ENCODE data around the gene MMP8.
"Not testable (repeated sequence)": the region's sequence is repeated elsewhere in the genome, so short reads cannot be mapped to it uniquely, and the experiment has no call there.

MMP8 gene, protein sequence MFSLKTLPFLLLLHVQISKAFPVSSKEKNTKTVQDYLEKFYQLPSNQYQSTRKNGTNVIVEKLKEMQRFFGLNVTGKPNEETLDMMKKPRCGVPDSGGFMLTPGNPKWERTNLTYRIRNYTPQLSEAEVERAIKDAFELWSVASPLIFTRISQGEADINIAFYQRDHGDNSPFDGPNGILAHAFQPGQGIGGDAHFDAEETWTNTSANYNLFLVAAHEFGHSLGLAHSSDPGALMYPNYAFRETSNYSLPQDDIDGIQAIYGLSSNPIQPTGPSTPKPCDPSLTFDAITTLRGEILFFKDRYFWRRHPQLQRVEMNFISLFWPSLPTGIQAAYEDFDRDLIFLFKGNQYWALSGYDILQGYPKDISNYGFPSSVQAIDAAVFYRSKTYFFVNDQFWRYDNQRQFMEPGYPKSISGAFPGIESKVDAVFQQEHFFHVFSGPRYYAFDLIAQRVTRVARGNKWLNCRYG

DNA sequence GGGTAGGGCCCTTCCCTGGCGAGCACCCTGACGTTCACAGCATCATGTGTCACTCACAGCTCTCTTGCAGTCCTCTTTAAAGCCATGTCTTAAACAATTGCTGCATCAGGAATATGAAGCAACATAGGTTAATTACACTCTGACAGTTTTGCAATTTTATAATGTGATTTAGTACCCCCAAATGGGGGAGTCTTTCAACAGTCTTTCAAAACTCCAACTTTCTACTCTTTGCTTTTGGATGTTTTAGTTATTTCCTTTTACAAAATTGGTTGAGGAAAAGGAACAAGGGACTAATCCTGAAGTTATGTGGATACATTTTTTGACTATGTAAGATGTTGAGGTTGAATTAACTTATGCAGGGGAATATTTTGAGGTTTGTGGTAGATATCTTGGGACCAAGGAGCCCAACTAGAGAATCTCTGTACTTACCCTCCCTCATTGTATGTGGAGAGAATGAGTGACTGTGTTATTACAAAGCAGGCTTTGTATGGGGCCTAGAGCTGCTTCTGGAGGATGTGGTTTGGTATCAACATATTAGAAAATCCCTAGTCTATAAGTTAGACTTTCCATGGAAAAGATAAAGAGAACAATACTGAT, at the start of gene MMP8:
MMP8 (minus strand) TSS at position 51 of the 597 bp plus-strand sequence. CDS start 99 bp downstream, outside the sequence.
- no peak for DNase-seq (ENCODE audit: low read depth)

DNA sequence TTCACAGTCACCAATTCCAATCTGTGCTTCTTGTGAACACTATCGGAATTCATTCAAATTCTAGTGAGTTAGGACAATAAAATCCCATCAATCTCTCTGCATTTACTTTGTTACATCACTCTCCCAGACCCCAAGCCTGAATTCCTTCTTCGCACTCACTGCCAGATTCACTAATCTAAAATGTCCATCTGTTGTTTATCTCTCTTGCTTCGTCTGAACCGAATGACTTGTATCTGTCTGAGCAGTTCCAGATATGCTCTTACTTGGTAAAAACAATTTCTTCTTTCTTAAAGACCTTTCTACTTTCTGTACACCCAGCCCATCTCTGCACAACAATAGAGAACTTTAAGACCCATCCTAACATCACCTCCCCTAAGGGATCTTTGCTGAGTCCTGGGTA, 48.6 kb upstream of the MMP8 start:
- DNase-seq (ENCODE audit: low read depth): no peak

DNA sequence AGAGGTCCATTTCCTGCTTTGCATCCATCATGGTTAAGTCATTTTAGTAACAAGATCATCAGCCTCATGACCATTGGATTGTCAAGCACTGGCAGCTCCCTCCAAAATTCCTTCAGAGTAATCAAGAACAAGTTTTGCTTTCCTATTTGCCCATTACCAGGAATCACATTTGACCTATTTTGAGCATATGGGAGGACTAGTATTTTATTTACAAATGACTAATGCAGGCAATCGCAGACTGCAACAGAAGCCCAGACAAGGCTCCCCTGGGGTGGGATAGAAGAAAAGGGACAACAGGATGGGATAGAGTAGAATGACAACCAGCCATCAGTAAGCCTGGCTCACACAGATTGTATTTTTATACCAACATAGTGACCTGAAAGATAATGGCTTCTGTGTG, 46.6 kb upstream of the MMP8 start:
- no peak for DNase-seq (ENCODE audit: low read depth)

DNA sequence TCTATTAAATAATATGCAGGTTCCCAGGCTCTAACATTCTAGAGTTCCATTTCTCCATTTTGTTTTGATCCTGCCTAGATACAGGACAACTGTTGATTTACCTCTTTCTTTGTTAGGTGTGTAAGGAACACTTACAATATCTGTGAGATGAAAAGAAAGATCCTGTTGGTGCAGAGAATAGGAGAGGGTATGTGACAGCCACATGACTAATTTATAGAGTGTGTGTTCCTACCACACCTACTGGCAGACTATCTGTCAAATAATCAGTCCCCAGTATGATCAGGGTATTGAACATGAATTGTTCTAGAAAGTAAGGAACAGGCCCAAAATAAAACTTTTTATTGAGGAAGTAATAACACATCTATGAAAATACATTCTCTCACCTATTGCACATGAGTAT, 45.4 kb upstream of the MMP8 start:
- DNase-seq (ENCODE audit: low read depth): no peak

- no peak for DNase-seq (ENCODE audit: low read depth)
These were observed 43.0 kb upstream of the MMP8 start for GRCh38 chr11:102767800-102768199.

- DNase-seq (ENCODE audit: low read depth): no peak
These were observed 38.7 kb upstream of the MMP8 start for GRCh38 chr11:102763440-102763839.

DNA sequence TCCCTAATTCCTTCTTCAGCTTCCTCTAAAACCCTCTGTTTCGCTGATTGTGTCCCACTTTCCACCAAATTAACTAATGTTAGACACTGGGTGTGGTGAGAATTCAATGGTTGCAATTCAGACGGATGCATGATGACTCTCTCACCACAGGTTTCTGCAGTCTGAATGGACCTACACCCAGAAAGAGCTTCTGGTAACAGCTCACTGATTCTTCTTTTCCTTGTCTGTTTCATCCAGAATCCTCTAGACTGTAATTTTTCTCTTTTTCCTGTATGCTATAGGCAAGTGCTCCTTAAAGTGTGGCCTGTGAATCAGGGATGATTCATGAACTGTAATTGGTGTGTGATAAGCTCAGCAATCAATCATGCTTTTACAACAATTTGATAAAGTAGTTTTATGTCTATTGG, 37.6 kb upstream of the MMP8 start:
- DNase-seq (ENCODE audit: low read depth): no peak

DNA sequence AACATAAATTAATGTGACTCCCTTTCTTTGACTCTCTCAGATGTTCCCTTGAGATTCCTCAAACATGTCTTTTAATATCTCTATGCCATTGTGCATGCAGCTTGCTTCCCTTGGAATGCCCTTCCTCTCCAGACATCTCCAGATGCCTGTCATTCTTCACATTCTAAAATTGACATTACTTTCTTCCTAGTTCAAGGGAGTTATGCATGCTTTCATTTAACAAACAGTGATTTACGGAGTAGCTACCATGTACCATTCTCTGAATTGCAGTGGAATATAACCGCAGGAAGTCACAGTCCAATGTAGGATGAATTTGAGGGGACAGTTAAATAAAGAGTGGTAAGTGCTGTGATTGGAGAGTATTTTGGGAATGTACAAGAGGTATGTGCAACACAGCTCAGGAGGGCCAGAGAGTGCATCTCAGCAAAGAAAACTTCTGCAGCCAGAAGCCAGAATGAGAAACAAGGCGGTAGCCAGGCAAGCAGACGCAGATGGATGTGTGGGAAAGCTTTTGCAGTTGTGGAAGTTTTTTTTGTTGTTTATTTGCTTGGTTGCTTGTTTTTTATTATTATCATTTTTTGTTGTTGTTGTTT, 37.0 kb upstream of the MMP8 start:
- no peak for DNase-seq (ENCODE audit: low read depth)

DNA sequence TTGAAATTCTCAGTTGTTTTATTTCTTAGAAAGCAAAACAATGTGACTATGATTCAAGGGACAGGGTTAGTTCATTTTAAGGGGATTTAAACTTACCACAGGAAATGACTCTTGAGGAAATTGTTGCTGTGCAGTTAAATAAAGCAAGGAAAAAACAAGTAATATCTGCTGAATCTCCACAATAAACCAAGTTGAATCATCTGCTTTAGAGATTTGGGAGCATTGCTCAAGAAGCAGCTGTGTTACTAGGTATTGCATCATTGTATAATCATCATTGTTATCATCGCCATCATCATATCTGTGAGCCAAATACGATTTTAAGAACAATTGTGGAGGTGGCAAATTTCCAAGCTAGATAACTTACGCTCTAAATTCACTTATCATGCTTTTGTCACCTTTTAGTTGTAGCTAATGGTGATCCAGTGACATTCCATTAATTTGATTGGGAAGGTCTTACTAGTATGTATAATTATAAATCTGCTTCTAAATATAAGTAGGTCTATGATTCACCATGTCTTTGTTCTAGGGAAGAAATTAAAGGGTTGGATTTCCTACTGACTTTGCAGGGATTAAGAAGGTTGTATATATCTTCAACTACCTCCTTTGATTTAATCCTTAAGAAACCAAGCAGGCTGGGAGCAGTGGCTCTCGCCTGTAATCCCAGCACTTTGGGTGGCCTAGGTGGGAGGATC, 35.7 kb upstream of the MMP8 start:
- no peak for DNase-seq (ENCODE audit: low read depth)

GRCh38 chr11:102757823-102758549, 33.2 kb upstream of the MMP8 start:
- DNase-seq (ENCODE audit: low read depth): no peak

DNA sequence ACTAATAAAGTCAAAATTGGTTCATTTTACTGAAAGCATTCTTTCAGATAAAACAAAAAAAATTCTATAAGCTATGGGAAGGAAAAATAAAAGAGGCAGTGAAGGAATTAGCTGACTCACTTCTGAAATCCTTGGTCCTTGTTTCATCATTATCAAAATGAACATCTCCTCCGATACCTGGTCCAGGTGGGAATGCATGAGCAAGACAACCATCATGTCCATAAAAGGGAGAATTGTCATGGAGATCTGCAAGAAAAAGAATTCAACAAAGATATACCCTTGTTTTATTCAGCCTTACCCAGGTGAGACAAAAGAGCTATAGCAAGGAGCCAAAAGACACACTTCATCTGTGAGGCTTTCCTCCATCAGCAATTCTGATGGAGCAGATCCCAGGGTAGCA, 28.5 kb upstream of the MMP8 start:
- no peak for DNase-seq (ENCODE audit: low read depth)

DNA sequence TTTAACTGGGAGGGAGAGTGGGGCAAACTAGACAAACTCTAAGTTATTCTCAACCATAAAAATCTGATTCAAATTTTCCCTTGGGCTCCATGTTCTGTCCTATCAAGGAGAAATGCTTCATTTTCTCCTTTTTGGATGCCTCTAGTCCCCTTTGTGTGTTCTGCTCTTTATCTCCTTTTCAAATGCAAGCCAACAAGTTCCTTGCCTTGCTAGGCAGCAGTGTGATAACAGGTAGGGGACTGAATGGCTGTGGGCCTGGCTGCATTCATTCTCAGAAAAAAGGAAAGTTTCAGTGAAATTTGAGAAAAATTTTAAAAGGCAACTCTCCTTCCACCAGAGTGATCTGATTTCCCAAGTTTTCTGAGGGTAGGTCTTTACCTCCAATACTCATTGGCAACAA, 26.9 kb upstream of the MMP8 start:
- no peak for DNase-seq (ENCODE audit: low read depth)

DNA sequence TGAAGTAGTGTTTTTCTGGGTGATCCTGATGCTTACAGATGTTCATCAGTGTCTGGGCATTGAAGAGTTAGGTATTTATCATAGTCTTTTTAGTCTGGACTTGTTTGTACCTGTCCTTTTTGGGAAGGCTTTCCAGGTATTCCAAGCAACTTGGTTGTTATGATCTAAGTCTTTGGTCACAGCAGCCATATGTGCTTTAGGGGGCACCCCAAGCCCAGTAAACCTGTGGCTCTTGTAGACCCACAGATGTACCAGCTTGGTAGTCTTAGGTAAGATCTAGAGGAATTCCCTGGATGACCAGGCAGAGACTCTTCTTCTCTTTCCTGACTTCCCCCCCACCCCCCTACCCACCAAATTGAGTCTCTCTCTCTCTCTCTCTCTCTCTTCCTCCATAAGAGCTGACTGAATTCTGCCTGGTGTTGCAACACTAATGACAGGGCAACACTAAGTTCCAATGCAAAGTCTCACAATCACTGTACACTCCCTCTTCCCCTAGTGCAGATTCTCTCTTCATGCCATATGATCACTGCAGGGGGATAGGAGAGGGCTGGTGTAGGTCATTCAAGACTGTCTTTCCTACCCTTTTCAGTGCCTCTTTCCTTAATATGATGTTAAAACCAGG, 24.5 kb upstream of the MMP8 start:
- no peak for DNase-seq (ENCODE audit: low read depth)

DNA sequence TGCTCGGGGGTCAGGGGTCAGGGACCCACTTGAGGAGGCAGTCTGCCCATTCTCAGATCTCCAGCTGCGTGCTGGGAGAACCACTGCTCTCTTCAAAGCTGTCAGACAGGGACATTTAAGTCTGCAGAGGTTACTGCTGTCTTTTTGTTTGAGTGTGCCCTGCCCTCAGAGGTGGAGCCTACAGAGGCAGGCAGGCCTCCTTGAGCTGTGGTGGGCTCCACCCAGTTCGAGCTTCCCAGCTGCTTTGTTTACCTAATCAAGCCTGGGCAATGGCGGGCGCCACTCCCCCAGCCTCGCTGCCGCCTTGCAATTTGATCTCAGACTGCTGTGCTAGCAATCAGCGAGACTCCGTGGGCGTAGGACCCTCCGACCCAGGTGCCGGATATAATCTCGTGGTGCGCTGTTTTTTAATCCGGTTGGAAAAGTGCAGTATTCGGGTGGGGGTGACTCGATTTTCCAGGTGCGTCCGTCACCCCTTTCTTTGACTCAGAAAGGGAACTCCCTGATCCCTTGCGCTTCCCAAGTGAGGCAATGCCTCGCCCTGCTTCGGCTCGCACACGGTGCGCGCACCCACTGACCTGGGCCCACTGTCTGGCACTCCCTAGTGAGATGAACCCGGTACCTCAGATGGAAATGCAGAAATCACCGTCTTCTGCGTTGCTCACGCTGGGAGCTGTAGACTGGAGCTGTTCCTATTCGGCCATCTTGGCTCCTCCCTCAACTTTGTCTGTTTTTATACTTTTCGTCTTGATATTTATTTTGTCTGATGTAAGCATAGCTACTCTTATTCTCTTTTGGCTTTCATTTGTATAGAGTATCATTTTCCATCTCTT, 22.2 kb upstream of the MMP8 start:
- DNase-seq (ENCODE audit: low read depth): not testable (repeated sequence)

DNA sequence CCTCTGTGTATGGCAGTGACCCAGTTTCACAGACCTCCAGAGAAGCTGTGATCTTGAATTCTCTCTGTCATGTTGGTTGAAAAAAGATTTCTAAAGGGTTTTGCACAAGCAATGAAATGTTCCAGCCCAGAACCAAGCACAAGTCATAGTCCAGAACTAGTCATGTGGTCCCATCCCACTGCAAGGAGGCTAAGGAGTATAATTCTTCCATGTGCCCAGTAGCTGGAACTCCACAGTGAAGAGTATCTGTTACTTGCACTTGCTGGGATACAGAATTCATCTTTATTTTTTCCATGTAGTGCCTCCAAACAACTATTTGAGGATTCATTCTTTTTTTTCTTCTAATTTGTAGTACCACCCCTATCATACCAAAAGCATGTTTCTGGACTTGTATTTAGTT, 9.9 kb upstream of the MMP8 start:
- DNase-seq (ENCODE audit: low read depth): no peak

DNA sequence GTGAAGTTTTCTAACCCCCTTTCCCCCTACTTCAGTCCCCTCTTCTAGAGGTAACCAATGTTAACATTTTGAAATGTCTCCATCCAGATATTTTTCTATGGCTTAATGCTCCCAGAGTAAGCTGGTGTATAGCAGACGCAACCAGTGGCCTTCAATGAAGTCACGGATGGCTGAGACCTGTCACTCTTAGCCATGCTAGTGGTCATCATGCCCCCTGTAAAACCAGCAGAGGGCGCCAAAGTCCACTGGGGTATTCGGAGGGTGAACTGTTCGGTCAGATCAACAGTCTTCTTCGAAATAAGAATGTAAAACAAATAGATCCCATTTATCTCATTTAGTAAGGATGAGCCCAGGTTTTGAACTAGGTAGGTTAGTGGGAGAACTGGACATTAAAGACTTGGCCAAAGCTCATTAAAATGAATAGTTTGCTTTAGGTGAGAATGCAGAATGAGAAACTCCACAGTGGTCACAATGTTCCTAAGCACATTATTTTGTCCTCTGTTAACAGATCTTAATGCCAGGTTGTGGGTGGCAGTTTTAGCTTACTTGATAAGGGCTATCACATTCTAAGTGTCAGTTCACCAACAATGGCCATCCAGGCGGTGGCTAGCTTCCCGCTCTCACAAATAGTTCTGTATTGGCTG, 8.6 kb upstream of the MMP8 start:
- DNase-seq (ENCODE audit: low read depth): peak; percentile 5

GRCh38 chr11:102730944-102731343, 6.2 kb upstream of the MMP8 start:
- not testable (repeated sequence) for DNase-seq (ENCODE audit: low read depth)

GRCh38 chr11:102729849-102730815, 5.4 kb upstream of the MMP8 start:
- no peak for DNase-seq (ENCODE audit: low read depth)

GRCh38 chr11:102727890-102728289, 3.1 kb upstream of the MMP8 start:
- no peak for DNase-seq (ENCODE audit: low read depth)
